HUES6 (cell line): Measurements from ENCODE around the gene OR4N5.

Experiments used
- H3K27ac ChIP-seq: 2 replicates; pipeline ENCODE4 v1.7.0; 2013; ENCODE audit warnings: low read depth, mild to moderate bottlenecking, low read length, inconsistent platforms
- H3K27me3 ChIP-seq: 2 replicates; pipeline ENCODE4 v1.6.1; 2013; ENCODE audit warnings: low read length; ENCODE audit not compliant: control insufficient read depth, insufficient read depth
- H3K36me3 ChIP-seq: 2 replicates; pipeline ENCODE4 v1.6.1; 2013; ENCODE audit warnings: low read length; ENCODE audit not compliant: control insufficient read depth, insufficient read depth
- H3K4me1 ChIP-seq: 2 replicates; pipeline ENCODE4 v1.6.1; 2013; ENCODE audit warnings: low read length; ENCODE audit not compliant: control insufficient read depth, insufficient read depth
- H3K4me3 ChIP-seq: 2 replicates; pipeline ENCODE4 v1.5.1; 2013; ENCODE audit warnings: low read depth, low read length
- H3K9ac ChIP-seq: one replicate; pipeline ENCODE4 v1.6.1; 2013; ENCODE audit warnings: mild to moderate bottlenecking, low read length
- H3K9me3 ChIP-seq: 2 replicates; pipeline ENCODE4 v1.6.1; 2013; ENCODE audit warnings: low read depth, low read length; ENCODE audit not compliant: control insufficient read depth, insufficient read depth

The OR4N5 gene

DNA sequence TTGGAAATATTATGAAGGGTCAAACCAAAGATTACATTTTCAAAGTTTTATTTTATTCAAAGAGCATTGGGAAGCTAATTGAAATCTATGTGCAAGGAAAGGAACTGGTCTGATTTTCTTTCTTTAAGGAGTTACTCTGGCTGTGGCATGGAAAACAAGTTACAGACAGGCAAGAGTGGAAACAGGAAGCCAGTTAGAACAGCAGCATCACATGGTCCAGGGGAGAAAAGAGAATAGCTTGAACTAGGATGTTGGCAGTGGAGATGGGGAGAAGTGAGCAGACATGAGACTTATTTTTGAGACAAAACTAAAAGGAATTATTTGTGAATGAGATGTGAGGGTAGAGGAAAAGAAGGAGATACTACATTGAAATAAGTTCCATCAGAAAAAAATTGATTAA is 55.5 kb downstream of the OR4N5 start:
- H3K36me3 ChIP-seq: no peaks in the 10 kb centered on the region
- H3K4me3 ChIP-seq: no peak overlapping the region
- no peak overlapping the region for H3K9ac ChIP-seq
- no peak overlapping the region for H3K27ac ChIP-seq
- no peaks in the 10 kb centered on the region for H3K27me3 ChIP-seq
- peaks cover 51% of the 10 kb centered on the region; the same call in 1 of the 2 replicates for H3K9me3 ChIP-seq
- H3K4me1 ChIP-seq: no peaks in the 10 kb centered on the region
